WERI-Rb-1 (cell line): ENCODE data around the gene TPP2.

Experiments used
- DNase-seq: peaks from one replicate; pipeline ENCODE4 v3.0.0-alpha.2; 2020
- H3K27ac ChIP-seq: fragments of 250-450 bp; sonication (Bioruptor Pico); 2 replicates; pipeline ENCODE4 v1.5.1; 2020; ENCODE audit warnings: mild to moderate bottlenecking, moderate library complexity
- H3K27me3 ChIP-seq: fragments of 250-450 bp; sonication (Bioruptor Pico); 2 replicates; pipeline ENCODE4 v1.5.1; 2021; ENCODE audit warnings: mild to moderate bottlenecking, low read depth, moderate library complexity; ENCODE audit not compliant: insufficient read depth, severe bottlenecking
- H3K36me3 ChIP-seq: fragments of 250-450 bp; sonication (Bioruptor Pico); 2 replicates; pipeline ENCODE4 v1.5.1; 2020; ENCODE audit warnings: mild to moderate bottlenecking, moderate library complexity
- H3K4me3 ChIP-seq: 2 replicates; pipeline ENCODE4 v1.5.1; 2011; ENCODE audit warnings: low read depth, mild to moderate bottlenecking, control low read depth, low read length
- H3K9me3 ChIP-seq: fragments of 250-450 bp; sonication (Bioruptor Pico); 2 replicates; pipeline ENCODE4 v1.5.1; 2021; ENCODE audit warnings: mild to moderate bottlenecking, moderate library complexity; ENCODE audit not compliant: severe bottlenecking
- CTCF ChIP-seq: IDR thresholded peaks from 2 replicates; pipeline ENCODE4 v1.5.1; 2011; ENCODE audit warnings: low read depth, mild to moderate bottlenecking, control low read depth, inconsistent platforms, low read length

The TPP2 gene

DNA sequence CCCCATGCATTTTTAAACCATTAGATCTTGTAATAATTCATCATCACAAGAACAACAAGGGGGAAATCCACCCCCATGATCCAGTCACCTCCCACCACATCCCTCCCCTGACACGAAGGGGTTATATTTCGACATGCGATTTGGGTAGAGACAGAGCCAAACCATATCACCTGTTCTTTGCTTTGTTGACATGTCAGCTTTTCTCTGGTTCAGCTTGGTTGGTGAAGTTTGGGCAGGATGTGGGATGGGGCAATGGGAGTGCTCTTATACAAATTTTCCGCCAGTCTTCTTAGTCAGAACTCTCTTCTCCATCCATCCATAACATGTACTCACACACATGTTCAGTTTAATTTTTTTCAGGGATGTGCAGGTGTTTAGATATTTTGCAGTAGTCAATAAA is 12.9 kb downstream of the TPP2 start:
- TF ChIP-seq CTCF: no peak
- H3K36me3 ChIP-seq: peaks cover 97% of the 10 kb centered on the region
- no peak overlapping the region for H3K4me3 ChIP-seq
- H3K9me3 ChIP-seq: no peaks in the 10 kb centered on the region
- H3K27me3 ChIP-seq: no peaks in the 10 kb centered on the region
- no peak overlapping the region for H3K27ac ChIP-seq
- no peak for DNase-seq

GRCh38 chr13:102610296-102610895 is 13.6 kb downstream of the TPP2 start:
- Histone ChIP-seq H3K27me3 (no peaks in the 10 kb centered on the region), H3K27ac (no peak overlapping the region), H3K4me3 (no peak overlapping the region), H3K9me3 (no peaks in the 10 kb centered on the region), H3K36me3 (peaks cover 97% of the 10 kb centered on the region)
- DNase-seq: no peak
- TF ChIP-seq CTCF: no peak

DNA sequence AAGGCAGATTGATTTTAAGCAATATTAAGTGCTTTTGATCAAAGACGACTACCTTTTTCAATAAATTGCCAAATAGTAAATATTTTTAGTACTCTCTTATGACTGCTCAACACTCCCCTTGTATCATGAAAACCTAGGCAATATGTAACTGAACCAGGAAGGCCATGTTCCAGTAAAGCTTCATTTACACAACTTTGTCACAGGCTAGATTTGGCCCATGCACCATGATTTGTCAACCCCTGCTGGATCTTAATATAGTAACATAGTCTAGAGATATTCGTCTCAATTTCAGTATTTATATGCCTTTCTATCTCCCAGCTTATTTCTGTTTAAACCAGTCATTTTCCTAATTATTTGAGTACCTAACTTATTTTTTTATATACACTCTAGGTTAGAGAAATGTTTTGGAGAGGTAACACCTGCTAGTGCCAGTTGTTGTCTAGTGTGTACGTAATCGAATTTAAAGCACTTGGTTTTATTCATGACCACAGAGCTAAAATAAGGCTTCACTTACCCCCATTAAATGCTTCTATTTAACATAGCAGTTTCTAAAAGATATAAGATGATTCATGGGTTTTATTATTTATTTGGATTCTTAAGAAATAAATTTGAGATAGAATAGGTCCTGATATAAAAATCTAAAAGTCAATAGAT is 21.0 kb downstream of the TPP2 start:
- no peaks in the 10 kb centered on the region for H3K9me3 ChIP-seq
- H3K4me3 ChIP-seq: no peak overlapping the region
- TF ChIP-seq CTCF: no peak
- H3K27me3 ChIP-seq: no peaks in the 10 kb centered on the region
- peaks cover 93% of the 10 kb centered on the region for H3K36me3 ChIP-seq
- DNase-seq: no peak
- H3K27ac ChIP-seq: no peak overlapping the region

- H3K27ac ChIP-seq: peak overlapping the region; percentile 69
- no peaks in the 10 kb centered on the region for H3K27me3 ChIP-seq
- peak; percentile 85 for DNase-seq
- H3K9me3 ChIP-seq: no peaks in the 10 kb centered on the region
- peak overlapping the region; percentile 2; the same call in 1 of the 2 replicates for H3K4me3 ChIP-seq
- peaks cover 88% of the 10 kb centered on the region for H3K36me3 ChIP-seq
- no peak for TF ChIP-seq CTCF
These were observed 23.7 kb downstream of the TPP2 start for GRCh38 chr13:102620516-102620915.

- no peak overlapping the region for H3K27ac ChIP-seq
- H3K4me3 ChIP-seq: no peak overlapping the region
- TF ChIP-seq CTCF: no peak
- peaks cover 95% of the 10 kb centered on the region for H3K36me3 ChIP-seq
- no peak for DNase-seq
- H3K27me3 ChIP-seq: no peaks in the 10 kb centered on the region
- H3K9me3 ChIP-seq: no peaks in the 10 kb centered on the region
These were observed 30.1 kb downstream of the TPP2 start for GRCh38 chr13:102626928-102627327.

DNA sequence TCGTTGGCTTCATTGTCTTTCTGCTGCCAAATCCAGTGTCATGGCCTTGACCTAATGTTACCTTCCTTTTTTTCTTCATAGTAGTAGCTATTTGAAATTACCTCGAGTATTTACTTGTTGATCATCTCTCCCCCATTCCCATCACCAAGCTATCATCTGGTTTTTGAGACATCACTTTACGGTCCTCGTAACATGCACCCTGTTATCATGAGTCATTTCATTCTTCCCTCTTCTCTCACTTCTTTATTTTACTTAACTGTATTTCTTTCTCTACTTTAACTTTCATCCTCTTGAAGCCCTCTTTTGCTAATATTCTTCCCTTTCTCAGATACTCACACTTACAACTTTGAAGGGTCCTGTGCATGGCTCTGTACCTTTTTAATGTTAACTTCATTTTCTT is 31.8 kb downstream of the TPP2 start:
- no peak for DNase-seq
- no peak overlapping the region for H3K4me3 ChIP-seq
- H3K36me3 ChIP-seq: peaks cover 95% of the 10 kb centered on the region
- TF ChIP-seq CTCF: no peak
- H3K9me3 ChIP-seq: no peaks in the 10 kb centered on the region
- H3K27me3 ChIP-seq: no peaks in the 10 kb centered on the region
- H3K27ac ChIP-seq: no peak overlapping the region
